GM19468 (cell line): ENCODE results near the gene BTBD1.

ENCODE experiments used
- ATAC-seq: cut with Tn5 transposase; IDR thresholded peaks from one replicate; pipeline ENCODE4 v1.9.1; 2021; ENCODE audit warnings: mild to moderate bottlenecking, moderate library complexity, moderate number of reproducible peaks; ENCODE audit not compliant: unreplicated experiment; ENCODE audit errors: extremely low read depth

Gene BTBD1

DNA sequence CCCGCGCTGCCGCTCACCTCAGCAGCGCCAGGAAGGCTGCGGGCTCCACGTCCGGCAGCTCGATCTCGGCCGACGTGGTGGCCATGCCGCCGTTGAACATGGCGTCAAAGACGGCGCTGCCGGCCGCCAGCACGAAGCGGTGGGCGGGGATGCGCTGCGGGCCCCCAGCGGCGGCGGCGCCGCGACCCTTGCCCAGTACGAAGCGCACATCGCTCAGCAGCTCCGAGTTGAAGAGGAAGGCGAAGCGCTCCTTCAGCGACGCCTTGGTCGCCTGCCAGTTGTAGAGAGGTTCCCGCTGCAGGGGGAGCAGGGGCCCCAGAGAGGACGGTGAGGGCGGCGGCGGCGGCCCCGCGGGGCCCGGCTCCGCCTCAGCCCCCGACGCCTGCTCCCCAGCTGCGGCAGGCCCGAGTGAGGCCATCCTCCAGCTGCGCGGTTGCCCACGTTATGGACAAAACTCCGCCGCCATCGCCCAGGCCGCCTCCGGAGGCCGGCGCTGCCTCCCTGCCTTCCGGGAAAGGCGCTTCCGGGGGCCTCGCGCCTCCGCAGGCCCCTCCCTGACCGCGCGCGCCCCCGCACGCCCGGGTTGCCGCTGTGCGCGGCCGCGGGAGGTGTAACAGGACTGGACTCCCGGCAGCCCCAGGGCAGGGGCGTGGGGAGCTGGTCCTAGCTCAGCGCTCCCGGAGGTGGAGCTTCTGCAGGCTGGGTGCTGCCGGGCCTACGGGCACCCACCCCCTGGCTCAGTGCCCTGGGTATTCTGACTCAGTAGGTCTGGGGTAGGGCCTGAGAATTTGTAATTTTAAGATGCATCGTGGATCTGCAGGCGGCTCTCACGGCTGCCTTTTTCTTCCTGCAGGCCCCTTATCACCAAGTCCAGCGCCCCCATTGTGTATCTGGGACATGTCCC lies at the start of gene BTBD1:
Gene BTBD1 (minus strand): TSS at position 519 of the 904 bp plus-strand sequence. CDS start 101 bp downstream, at position 418.
- ATAC-seq: peak; percentile 76

DNA sequence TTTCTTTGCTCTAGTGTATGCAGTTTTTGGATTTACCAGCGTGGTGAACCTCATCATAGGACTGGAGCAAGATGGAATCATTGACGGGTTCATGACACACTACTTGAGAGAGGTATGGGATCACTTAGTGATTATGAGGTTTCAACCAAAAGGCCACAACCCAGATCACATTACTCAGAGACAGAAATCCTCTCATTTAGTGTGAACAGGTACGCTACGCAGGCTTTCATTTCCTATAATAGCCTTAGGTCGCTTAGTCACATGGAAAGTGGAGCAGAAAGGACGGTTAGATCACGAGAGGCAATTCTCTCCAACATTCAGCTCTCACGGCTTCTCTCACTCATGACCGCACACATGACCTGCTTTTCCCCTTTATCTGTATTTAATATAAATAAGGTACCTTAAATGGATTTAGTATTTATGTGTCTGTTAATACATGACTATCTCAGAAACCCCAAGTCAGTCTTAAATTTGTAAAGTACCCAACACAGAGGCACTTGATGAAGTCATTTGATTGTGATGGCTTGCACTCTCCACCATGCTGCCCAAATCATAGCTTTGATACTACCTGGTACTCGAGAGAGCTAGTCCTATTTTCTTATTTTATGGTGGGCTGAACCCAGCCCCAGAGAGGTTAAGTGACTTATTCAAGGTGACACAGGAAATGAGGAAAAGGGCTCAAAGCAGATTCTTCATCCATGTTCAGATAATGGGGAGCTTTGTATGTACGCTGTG lies 48.9 kb upstream of the BTBD1 start:
- ATAC-seq: no peak

DNA sequence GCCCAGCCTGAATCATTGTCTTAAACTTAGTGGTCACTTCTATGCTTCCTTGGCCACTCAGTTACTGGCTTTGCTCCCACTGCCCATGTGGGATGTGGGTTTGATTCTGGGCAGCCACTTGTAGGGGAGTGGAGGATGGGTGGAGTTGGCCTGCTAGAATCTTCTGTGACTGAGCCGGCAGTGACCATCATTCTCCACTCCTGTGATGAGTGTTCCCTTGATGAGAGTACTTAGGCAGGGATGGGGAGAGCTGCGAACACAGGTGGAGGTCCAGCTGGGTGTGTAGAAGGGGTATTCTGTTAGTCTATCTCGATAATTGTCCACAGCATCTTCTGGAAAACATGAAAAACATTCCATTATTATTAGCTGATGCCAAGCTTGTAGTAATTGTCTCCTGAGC lies 48.4 kb upstream of the BTBD1 start:
- ATAC-seq: no peak

DNA sequence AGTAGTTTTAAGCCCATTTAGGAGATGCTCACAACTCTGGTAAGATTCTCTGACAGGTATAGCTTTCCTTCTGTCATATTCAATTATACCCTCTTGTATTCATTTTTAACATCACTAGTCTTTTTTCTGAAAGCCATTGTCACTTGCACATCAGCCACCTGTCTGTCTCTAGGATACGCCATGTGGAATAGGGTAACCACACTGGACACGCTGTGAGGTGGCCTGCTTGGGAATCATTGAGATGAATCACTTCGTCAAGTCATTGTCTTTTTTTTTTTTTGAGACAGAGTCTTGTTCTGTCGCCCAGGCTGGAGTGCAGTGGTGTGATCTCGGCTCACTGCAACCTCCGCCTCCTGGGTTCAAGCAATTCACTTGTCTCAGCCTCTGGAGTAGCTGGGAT lies 47.8 kb upstream of the BTBD1 start:
- no peak for ATAC-seq

DNA sequence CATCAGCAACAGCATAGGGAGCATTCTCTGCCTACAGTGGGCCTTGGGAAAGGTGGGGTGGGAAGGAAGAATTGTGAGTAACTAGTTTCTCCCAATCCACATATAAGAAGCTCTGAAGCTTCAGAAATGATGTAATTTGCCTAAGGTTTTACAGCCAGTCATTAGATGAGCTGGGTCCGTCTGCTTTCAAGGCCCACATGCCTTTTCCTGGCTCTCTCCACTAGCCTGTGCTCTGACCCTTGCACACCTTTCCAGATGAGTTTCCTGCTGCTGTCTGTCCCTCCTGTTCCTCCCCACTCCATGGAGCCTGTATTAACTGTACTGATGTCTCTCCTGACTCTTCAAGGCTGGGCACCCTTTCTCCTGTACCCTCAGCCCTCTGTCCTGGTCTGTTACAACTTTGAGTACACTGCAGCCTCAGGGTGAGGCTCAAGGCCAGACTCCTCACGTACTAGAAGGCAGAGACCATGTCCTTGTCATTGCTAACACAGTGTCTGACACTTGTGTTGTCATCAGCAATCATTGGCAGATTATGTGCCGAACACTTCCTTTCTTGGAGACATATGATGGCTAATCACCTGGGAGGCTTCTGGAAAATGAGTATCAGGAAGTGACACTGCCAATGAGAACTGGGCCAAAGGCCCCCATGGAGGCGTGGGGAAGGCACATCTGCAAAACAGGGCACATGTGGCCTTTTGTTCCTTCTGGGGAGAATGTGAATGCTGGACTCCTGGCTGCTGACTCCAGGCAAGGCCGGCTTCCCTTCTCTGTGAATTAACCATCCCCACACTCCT lies 47.0 kb upstream of the BTBD1 start:
- ATAC-seq: no peak

DNA sequence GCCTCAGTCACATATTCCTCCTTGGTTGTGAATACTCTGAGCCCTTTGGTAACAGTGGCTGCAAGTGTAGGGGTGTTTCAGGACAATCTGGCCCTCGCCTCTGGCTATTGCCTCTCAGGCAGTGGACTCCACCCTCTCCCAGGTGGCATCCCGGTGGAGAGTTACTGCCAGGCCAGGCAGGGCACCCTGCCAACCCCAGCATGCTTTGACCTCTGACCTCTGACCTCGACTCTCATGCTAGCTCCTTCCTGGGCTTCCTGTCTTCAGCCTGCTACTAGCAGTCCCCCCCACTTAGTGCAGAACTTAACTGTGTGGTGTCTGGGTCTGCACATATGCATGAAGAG lies 45.9 kb upstream of the BTBD1 start:
- ATAC-seq: no peak

DNA sequence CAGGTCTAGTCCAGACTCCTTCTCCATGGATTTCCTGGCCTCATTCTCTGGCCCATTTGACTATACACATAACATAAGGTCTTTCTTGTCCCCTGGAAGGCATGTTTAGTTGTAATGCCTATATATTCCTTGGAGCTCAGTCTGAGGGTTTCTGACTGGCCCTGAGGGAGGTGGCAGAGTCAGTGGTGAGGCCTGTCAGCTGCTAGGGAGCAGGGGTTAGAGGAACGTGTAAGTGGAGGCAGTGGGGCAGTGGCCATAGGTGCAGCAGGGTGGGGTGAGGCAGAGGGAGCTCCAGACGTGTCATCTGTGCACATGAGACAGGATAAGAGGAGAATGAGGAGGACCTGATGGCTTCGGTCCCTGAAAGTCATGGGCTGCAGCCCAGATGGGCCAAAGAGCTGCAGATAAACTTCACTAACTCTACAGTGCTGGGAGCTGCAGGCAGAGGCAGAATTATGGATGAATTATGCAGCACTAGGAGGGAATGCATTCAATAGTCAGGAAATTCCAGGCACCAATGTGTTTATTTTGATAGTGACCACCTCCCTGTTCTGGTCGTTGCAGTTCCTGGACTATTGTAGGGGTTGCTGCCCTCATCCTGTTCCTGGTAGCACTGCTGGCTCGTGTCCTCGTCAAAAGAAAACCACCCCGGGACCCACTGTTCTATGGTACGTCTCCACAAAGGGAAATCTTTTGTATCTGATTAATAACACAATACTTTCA lies 45.3 kb upstream of the BTBD1 start:
- no peak for ATAC-seq

DNA sequence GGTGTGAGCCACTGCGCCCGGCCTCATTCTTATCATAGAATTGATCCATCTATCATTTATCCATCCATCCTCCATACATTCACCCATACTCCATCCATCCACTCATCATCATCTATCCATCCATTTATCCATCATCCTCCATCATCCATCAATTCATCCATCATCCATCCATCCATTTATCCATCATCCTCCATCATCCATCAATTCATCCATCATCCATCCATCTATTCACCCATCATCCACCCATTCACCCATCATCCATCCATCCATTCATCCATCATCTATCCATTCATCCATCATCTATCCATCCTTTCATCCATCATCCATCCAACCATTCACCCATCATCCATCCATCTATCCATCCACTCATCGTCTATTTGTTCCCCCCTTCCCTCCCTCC lies 44.1 kb upstream of the BTBD1 start:
- no peak for ATAC-seq

DNA sequence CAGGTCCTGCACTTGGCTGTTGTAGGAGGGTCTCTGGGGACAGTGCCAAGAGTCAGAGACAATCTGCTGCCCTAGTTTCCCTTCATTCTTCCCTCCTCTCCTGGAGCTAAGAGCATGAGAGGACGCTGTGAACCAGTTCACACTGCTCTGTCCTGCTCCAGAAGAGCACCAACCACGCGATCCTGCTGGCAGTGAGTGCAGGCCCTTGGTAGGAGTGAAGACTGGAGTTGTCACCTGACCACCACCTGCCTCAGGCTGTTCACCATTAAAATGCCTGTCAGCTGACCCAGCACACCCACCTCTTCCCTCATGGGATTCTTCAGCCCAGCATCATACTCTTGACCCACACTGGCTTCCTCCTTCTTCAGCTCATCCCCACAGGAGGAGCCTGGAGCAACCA lies 43.3 kb upstream of the BTBD1 start:
- no peak for ATAC-seq

DNA sequence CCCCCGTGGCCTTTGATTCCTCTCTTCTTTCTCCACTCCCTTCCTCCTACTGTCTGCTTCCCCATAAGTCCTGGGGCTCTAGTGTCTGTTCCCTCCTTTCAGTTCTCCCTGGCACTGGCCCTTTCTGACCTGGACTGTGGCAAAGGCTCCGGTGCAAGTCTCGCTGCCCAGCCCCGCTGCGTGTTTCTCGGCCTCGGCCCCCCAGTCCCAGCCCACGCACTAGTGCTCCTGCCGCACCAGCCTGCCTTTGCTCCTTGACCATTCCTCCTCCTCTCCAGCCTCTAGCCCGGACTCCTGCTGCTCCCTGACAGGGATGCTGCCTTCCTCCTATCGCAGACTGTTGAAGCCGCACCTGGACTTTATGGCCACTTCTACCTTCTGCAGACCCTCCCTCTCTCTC lies 42.5 kb upstream of the BTBD1 start:
- ATAC-seq: no peak

DNA sequence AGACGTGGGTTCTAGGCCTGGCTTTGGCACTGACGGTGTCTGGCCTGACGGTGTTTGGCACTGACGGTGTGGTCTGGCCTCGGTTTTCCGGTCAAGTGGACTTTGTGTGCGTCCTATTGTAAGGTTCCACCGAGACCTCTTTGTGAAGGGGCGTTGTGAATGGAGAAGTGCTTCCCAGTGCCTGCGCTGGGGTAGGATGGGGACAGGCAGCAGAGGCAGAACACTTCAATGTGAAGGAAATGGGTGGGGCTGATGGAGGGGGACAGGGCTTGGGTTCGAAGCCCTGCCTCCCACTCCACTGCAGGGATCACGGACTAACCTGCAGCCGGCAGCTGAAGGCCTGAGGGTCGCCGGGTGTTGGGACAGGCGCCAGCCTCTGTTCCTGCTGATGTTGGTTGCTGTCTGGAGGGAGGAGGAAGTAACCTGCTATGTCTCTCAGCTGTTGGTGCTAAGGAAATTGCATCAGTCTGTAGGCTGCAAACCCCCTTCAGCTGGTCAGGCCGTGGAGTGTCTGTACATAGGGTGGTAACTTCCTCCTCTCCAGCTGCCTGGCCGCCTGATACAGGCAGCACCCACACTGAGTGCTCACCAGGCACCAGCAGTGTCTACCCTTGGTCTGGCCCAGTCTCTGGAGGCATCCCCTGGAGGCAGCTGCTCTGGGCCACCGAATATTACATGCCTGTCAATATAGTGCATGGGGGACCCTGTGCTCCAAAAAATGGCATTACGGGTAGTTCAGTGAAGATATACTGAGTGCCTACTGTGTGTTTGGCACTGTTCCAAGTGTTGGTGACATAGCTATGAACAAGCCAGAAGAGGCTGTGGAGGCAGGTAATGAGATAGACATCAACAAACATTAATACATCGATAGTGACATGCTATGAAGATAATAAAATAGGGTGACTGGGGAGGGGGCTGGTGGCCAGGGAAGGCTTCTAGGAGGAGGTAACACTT lies 41.5 kb upstream of the BTBD1 start:
- peak; percentile 56 for ATAC-seq

DNA sequence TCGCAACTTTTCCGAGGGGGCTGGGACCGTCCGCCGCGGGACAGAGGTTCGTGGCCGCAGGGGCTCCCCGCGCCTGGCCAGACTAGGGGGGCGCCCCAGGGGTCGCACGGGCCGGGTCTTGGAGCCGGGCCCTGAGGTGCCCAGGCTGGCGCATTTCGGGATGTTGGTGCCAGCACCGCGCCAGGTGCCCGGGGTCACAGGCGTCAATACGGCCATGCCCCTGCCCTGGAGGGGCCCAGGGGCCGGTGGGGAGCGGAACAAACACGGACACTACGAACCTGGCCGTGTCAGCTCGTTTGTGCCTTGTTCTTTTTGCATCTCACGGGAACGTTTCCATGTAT lies 40.8 kb upstream of the BTBD1 start:
- no peak for ATAC-seq

DNA sequence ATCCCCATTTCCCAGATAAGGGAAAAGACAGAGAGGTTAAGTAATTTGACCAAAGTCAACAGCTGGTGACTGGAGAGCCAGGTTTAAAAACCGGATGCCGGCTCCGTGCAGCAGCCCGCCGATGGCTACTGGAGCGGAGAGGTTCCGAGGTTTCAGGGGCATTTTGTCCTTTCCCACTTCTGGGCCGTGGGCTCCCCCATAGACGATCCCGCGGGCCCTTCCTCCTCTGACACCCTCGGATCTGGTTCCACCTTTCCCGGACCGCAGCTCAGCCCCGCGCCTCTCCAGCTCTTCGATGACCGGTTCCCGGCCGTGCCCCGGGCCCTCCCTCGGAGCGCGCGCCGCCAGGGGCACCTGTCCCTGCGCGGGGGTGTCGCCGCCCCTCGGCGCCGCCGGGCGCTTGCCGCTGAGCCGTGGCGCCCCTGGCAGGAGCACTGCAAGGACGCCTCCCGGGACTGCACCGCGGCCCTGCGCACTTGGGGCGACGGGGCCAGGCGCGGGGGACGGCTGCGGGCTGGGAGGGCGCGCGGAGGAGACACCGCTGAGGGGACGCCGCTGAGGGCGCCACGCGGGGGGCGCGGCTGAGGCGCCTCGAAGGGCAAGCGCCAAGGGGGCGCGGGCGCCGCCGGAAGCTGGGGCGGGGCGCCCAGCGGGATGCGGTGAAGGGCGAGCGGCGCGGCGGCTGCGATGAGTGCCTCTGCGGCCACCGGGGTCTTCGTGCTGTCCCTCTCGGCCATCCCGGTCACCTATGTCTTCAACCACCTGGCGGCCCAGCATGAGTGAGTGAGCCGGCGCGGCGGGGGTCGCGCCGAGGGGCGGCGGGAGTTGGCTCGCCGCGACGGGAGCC lies 40.2 kb upstream of the BTBD1 start, which contains the start of gene TM6SF1:
Gene TM6SF1 (plus strand): TSS at position 652 of the 847 bp plus-strand sequence. CDS start 36 bp downstream, at position 688.
- peak; percentile 30 for ATAC-seq

DNA sequence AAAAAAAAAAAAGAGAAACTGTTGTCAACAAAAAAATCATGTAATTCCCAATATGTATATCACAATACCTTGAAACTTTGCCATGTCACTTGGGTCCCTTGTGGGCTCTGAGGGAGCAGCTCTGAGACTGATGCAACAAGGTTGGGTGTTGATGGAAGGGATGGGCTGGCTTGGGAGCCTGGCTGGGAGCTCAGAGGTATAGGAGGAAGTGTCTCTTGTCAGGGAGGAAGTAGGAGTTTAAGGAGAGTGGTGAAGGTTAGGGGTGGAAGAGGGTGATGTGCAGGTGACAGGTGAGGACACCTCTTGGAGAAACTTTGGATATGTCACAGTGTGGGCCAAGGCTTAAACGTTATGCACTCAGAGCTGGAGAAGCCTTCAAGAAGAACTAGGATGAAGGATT lies 38.4 kb upstream of the BTBD1 start:
- ATAC-seq: no peak

DNA sequence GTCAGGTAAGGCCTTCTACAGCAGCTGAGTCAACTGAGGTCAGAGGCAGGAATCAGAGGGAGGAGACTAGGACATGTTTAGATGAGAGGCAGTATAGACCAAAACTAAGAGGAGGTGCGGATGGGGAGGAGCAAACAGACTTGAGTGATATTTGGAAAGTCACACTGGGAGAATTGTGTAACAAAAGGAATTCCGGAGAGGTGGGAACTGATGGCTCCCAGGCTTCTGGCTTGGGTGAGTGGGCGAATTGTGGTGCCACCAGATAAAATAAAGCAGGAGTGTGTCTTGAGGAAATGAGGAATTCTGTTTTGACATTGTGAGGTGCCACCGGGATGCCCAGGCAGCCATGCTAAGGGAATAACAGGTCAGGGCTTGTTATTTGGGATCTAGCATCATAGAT lies 37.1 kb upstream of the BTBD1 start:
- no peak for ATAC-seq

DNA sequence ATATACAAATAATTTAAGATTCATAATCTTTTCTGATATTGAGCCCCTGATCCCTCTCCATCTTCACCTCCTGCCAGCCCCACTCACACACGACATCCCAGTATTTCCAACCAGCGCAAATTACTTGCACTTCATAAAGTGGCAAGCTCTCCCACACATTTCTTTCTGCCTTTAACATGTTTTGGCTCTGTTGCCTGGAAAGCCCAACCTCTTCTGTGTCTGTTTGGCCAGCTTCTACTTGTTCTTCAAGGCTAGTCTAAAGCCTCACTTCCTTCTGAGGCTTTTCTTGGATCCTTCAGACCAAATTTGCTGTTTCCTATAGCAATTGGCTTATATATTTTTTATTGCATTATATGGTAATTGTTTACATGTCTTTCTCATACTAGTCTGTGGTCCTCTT lies 35.3 kb upstream of the BTBD1 start:
- no peak for ATAC-seq

DNA sequence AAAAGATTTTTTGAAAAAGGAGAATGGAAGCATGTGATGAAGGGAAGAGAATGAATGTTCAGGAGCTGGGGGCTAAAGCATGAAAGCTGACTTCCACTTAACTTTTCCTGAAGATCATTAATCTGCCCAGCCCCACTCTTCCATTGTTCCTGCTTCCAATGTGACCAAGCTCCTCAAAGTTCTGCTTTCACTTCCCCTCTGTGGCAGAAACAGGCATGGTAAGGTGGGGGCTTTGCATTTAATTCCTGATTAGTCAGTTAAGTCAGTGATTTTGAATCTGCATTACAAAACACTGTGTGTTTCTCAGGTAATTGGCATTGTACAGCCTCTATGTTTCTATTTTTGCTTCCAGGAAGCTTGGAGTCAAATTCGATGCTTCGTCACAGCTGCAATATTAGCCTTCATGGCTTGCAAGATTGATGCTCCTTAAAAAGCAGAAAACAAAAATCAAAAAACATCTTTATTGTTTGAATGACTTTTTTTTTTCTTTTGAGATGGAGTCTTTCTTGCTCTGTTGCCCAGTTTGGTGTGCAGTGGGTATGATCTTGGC lies 33.1 kb upstream of the BTBD1 start:
- ATAC-seq: no peak

DNA sequence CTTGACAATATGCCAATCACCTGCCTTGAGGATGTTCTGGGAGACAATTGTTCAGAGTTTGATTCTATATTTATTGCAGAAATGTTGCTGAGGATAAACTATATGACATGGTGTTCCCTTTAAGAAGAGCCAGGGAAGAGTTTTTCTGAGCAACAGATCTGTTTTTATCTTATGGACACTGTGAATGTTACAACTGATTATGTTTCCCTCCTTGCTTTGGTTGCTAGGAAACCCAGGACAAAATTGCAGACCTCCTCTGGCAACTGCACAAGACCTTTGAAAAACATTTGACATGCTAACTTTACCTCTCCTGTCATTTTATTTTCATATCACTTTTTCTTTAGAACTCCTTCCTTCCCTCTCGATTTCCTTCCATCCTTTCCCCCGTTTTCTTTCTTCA lies 32.2 kb upstream of the BTBD1 start:
- no peak for ATAC-seq
